Prostate gland (tissue), 2 donors: ENCODE data around the gene CTCF.

Source experiments
- POLR2A ChIP-seq: fragments of 450-650 bp; IDR thresholded peaks from one replicate; pipeline ENCODE4 v1.6.1; 2016; ENCODE audit warnings: antibody characterized with exemption, mild to moderate bottlenecking
- POLR2AphosphoS5 ChIP-seq: sonication (generic); formaldehyde crosslinking; IDR thresholded peaks from one replicate; pipeline ENCODE4 v1.6.1; 2017; ENCODE audit warnings: antibody characterized with exemption
- TF ChIP-seq, protein P1 (sequence below), 4 experiments: fragments of 200-600 bp in 2 of 4; fragments of 450-650 bp in 2 of 4; sonication (generic) in 2 of 4; IDR thresholded peaks; 1 replicate in 3 of 4; 2 replicates in 1 of 4; pipeline ENCODE4 v1.5.1; 2016 to 2019; ENCODE audit warnings: antibody characterized with exemption in 4 of 4, mild to moderate bottlenecking in 2 of 4, moderate library complexity in 2 of 4

DNA sequence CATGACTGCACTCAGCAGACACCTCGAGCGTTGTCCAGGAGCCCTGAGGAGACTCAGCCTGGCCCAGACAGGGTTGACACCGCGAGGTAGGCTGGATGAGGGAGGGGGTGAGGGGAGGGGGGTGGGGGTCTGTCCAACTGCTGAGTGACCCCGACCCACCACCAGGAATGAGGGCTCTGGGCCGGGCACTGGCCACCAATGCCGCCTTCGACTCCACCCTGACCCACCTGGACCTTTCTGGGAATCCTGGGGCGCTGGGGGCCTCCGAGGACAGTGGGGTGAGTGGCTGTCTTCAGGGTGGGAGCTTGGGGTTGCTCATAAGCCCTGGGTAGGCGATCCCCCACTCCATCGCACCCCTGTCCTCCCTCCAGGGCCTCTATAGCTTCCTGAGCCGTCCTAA is 85.4 kb downstream of the CTCF start:
- TF ChIP-seq, protein P1, sequence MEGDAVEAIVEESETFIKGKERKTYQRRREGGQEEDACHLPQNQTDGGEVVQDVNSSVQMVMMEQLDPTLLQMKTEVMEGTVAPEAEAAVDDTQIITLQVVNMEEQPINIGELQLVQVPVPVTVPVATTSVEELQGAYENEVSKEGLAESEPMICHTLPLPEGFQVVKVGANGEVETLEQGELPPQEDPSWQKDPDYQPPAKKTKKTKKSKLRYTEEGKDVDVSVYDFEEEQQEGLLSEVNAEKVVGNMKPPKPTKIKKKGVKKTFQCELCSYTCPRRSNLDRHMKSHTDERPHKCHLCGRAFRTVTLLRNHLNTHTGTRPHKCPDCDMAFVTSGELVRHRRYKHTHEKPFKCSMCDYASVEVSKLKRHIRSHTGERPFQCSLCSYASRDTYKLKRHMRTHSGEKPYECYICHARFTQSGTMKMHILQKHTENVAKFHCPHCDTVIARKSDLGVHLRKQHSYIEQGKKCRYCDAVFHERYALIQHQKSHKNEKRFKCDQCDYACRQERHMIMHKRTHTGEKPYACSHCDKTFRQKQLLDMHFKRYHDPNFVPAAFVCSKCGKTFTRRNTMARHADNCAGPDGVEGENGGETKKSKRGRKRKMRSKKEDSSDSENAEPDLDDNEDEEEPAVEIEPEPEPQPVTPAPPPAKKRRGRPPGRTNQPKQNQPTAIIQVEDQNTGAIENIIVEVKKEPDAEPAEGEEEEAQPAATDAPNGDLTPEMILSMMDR (IDR thresholded peaks at IDR 0.05): no peak
- TF ChIP-seq POLR2A (no peak), POLR2AphosphoS5 (no peak)
